Aorta (tissue), 5 donors: ENCODE measurements around the gene PNPLA3. TPM values are rescaled to one million over a fixed set of nuclear protein-coding genes. Genes with fewer than 3 reads are reported as not detected.
A peak's percentile ranks its signal among the peaks of the same experiment; 100 is the strongest.

ENCODE experiments used
- ATAC-seq: fragments of 200-7000 bp; cut with Tn5 transposase; one replicate; pipeline ENCODE4 v1.9.1; 2022; ENCODE audit warnings: moderate library complexity; ENCODE audit not compliant: low FRiP score
- DNase-seq, 2 donors: peaks; one replicate each; pipeline ENCODE4 v3.0.0-alpha.2; 2020
- H3K27ac ChIP-seq, 2 donors: one replicate each; pipeline ENCODE4 v1.5.1; 2013; ENCODE audit warnings: low read length in 2 of 2, mild to moderate bottlenecking in 2 of 2, moderate library complexity in 2 of 2, control low read depth in 1 of 2, inconsistent platforms in 1 of 2, low read depth in 1 of 2
- H3K27me3 ChIP-seq, 2 donors: one replicate each; pipeline ENCODE4 v1.6.1; 2013; ENCODE audit warnings: control low read depth in 1 of 2, low read length in 1 of 2, mild to moderate bottlenecking in 1 of 2, moderate library complexity in 1 of 2; ENCODE audit not compliant: insufficient read depth in 2 of 2, control insufficient read depth in 1 of 2
- H3K36me3 ChIP-seq, 2 donors: one replicate each; pipeline ENCODE4 v1.6.1; 2013; ENCODE audit warnings: control low read depth in 1 of 2, low read length in 1 of 2, mild to moderate bottlenecking in 1 of 2; ENCODE audit not compliant: insufficient read depth in 2 of 2, control insufficient read depth in 1 of 2
- H3K4me1 ChIP-seq, 2 donors: one replicate each; pipeline ENCODE4 v1.6.1; 2013; ENCODE audit warnings: low read length in 2 of 2, control low read depth in 1 of 2, mild to moderate bottlenecking in 1 of 2, moderate library complexity in 1 of 2; ENCODE audit not compliant: insufficient read depth in 2 of 2, control insufficient read depth in 1 of 2
- H3K4me3 ChIP-seq, 2 donors: one replicate each; pipeline ENCODE4 v1.5.1; 2013; ENCODE audit warnings: low read length in 2 of 2, control low read depth in 1 of 2, mild to moderate bottlenecking in 1 of 2
- H3K9me3 ChIP-seq: one replicate; pipeline ENCODE4 v1.6.1; 2013; ENCODE audit warnings: mild to moderate bottlenecking, low read length; ENCODE audit not compliant: control insufficient read depth
- WGBS, 2 donors: extraction: QIAGEN DNeasy Blood & Tissue Kit; methylation state at CpG; one replicate each; pipeline ENCODE4 v1.1.7; 2013; 5-methylcytosine and 5-hydroxymethylcytosine counted together
- intact Hi-C, 2 donors: fragments of 100-400 bp; cut with DNase I; formaldehyde crosslinking; loops; one replicate each; pipeline versions ENCODE4 v1.14.2 to v1.15.0; 2022
- polyA plus RNA-seq, 2 donors: library from polyadenylated mRNA; stranded (reverse); fragments of 200-250 nt; gene quantifications; one replicate each; pipeline ENCODE4 v1.2.3, GENCODE V29; 2013
- total RNA-seq, 2 donors: library from RNA; stranded (reverse); fragmentation: NEBNext Ultra II Directional; extraction: Animal tissue kit (Norgen Biotek cat#: 25700); gene quantifications; one replicate each; pipeline ENCODE4 v1.2.1, GENCODE V29; 2021
- donor health status: healthy with polysubstance abuse.
- donor health status: Bipolar disorder and iron deficiency.
- donor health status: DM: no; HTN: no; CAD: no.
- donor health status: DM: no; HTN: no; CAD: no.
- donor health status: DM: yes; HTN: yes; CAD: no.

Gene PNPLA3
- total and polyA plus RNA-seq, 4 donors, result 1.3 TPM; not detected in 3

DNA sequence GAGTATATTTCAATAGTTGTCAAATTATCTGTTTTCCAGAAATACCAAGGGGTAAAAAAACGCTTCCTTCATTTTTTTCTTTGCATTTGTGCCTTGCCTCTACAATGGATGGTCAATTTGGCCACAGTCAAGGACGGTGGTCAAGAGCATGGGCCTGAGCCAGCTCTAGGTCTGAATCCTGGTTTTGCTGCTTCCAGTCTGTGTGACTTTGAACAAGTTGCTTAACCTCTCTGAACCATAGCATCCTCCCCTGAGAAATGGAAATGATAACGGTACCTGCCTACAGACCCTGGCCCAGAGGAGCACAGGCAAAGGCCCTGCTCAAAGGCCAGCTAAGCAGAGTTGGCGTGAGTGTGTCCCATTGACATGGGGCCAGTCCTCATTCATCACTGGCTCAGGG lies 34.9 kb upstream of the PNPLA3 start:
- no peak overlapping the region for H3K4me3 ChIP-seq
- 73 to 76% methylated on average over 4 of the region's 4 CpGs for WGBS, 2 donors

DNA sequence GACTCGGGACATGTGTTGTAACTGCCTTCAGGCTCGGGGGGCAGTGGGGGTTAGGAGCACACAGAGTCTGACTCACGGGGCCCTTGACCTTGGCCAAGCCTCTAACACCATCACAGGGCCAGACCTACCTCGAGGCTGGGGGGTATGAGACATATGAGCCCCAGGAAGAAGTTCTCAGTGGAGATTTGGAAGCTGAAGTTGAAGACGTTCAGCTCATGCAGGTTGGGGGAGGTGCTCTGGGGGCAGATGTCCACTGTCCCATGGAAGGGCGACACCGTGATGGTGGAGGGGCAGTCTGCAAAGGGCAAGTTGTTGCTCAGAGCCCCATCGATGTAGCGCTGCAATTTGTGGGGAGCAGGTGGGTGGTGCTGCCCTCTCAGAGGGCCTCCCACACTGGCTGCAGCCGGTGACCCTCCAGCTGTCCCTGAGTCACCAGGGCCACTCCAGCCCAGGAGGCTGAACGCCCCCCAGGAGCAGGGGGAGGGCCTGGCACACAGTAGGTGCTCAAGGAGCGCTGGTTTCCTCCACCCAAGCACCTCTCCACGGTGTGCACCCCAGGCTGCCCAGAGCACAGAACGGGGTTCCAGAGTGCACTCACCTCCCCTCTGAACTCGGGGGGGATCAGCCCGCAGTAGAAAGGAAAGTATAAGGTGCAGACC lies 34.3 kb upstream of the PNPLA3 start:
- H3K9me3 ChIP-seq, result no peaks in the 10 kb centered on the region
- intact Hi-C loops, result no loop called here
- no peak for ATAC-seq
- 77% methylated on average over 16 of the region's 16 CpGs for WGBS, 2 donors
- H3K4me3 ChIP-seq, result no peak overlapping the region
- H3K27me3 ChIP-seq, result no peaks in the 10 kb centered on the region
- no peaks in the 10 kb centered on the region for H3K4me1 ChIP-seq
- DNase-seq, result peak; percentile 28 to 37
- no peaks in the 10 kb centered on the region for H3K36me3 ChIP-seq
- H3K27ac ChIP-seq, result no peak overlapping the region

More for the DNA sequence above, 34.9 kb upstream of the PNPLA3 start:
- H3K27me3 ChIP-seq, result no peaks in the 10 kb centered on the region
- ATAC-seq (no peak), DNase-seq (peak; percentile 11 to 25)
- H3K9me3 ChIP-seq, result no peaks in the 10 kb centered on the region
- intact Hi-C loops, result no loop called here
- H3K4me1 ChIP-seq, result no peaks in the 10 kb centered on the region
- no peak overlapping the region for H3K27ac ChIP-seq
- no peaks in the 10 kb centered on the region for H3K36me3 ChIP-seq

DNA sequence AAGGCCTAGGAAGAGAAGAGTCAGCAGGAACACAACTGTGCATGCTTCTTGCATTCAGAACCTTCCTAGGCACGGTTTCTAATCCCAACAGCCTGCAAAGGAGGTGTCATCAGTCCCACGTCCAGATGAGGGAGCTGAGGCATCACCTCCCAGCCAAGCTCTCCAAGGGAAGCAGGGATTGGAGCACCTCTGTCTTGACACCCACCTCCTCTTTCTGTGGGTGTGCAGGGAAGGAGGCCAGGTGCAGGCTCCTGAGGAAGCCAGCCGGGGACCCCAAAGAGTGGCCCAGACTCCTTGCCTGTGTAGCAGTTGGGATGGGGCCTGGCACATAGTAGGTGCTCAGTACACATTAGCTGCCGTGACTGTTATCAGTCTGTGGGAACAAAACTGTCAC lies 33.7 kb upstream of the PNPLA3 start:
- Histone ChIP-seq H3K27me3 (no peaks in the 10 kb centered on the region), H3K36me3 (no peaks in the 10 kb centered on the region), H3K4me3 (no peak overlapping the region), H3K4me1 (no peaks in the 10 kb centered on the region), H3K9me3 (no peaks in the 10 kb centered on the region), H3K27ac (no peak overlapping the region)
- intact Hi-C loops, result no loop called here
- no peak for ATAC-seq
- DNase-seq, result peak; percentile 5 to 17
- 46 to 49% methylated on average over 4 of the region's 4 CpGs for WGBS, 2 donors

DNA sequence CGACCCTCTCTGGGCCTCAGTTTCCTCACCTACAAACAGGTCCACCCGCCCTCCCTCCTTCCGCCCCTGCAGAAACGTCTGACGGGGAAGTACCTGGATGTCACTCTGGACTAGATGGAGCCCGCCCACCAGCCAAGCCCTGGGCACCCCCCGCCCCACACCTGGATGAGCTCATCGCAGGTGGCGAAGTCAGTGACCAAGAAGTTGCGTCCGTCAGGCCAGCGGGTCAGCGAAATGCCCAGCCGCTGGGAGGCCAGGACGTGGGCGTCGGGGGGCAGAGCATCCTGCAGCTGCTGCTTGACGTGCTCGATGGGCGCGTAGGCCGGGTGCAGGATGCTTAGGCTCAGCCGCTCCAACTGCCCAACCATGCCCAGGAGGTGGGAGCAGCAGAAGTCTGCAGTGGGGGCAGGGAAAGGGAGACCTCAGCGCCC lies 32.7 kb upstream of the PNPLA3 start:
- intact Hi-C loops, result no loop called here
- DNase-seq (peak; percentile 38 to 59), ATAC-seq (no peak)
- no peaks in the 10 kb centered on the region for H3K27me3 ChIP-seq
- no peak overlapping the region for H3K27ac ChIP-seq
- no peaks in the 10 kb centered on the region for H3K36me3 ChIP-seq
- 14 to 18% methylated on average over 24 of the region's 24 CpGs for WGBS, 2 donors
- H3K4me1 ChIP-seq, result no peaks in the 10 kb centered on the region
- H3K4me3 ChIP-seq, result no peak overlapping the region
- H3K9me3 ChIP-seq, result no peaks in the 10 kb centered on the region

DNA sequence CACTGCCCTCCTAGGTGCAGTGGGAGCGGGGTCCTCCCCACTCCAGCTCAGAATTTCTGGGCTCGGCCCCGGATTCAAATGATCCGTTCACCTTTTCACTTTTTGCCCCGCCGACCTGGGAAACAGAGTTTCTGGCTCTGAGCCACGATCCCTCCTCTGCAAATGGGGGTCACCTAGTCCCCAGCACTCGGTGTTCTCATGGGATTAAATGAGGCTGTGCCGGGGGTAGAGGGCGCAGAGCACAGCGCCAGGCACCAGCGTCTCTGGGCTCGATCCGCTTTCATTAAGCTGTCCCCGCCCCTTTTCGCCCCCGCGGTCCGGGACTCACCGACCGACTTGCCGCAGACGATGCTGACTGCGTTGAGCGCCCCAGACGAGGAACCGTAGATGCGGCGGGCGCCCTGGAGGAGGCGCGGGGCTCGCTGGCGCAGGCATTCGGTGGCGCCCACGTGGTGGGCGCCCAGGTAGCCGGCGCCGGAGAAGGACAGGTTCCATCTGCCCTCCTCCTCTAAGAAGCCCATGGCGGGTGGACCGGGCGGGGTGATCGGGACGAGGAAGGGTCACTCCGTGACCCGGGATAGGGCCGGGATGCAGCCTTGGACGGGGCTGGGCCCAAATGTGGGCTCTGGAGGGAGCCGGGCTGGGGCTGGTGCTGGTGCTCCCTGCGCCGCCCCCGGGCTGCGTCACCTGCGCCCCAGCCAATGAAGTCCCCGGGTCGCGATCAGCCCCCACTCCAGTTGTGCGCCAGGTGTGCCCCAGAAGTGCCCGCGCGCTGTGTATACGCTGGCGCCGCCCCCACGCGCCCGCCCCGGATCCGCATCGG lies 32.0 kb upstream of the PNPLA3 start, which contains the start of gene PNPLA5:
PNPLA5 (minus strand) TSS at position 654 of the 823 bp plus-strand sequence; CDS start at position 521, 133 bp downstream.
- Histone ChIP-seq H3K9me3 (no peaks in the 10 kb centered on the region), H3K27ac (no peak within 1 kb of the TSS), H3K4me1 (no peaks in the 10 kb centered on the region), H3K27me3 (no peaks in the 10 kb centered on the region), H3K36me3 (no peaks in the 10 kb centered on the region), H3K4me3 (no peak within 1 kb of the TSS)
- DNase-seq (peak; percentile 28 to 71), ATAC-seq (no peak)
- WGBS, 2 donors, result 1 to 2% methylated on average over 72 of the region's 72 CpGs
- intact Hi-C loops, result no loop called here

DNA sequence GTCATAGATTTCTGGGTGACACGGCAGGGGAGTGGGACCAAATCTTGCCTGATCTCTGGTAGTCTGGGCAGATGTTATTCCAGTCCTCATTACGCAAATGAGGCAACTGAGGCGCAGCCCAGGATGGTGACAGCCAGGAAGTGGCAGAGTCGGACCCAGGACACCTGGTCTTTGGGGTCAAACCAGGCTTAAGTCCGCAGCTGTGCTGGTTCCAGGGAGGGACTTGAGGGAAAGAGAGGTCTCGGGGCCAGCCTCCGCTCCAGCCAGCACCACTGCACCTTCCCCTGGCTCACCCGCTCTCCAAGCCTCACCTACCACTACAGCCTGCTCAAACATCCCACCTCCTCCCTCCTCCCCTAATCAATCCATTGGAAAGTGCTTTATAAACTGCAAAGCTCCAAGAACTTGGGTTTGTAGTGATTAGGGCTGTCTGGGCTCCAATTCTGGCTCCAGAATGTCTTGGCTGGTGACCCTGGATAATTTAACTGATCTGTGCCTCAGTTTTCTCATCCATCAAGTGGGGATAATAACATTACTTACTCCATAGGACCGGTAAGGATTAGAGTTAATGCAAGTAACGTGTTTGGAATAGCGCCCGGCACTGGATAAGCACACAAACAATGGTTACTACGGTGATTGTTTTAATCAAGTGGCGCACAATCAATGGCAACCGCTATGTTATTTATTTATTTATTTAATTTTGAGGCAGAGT lies 31.3 kb upstream of the PNPLA3 start:
- DNase-seq, result peak in 1 of 2 donors; percentile 3
- Histone ChIP-seq H3K9me3 (no peaks in the 10 kb centered on the region), H3K4me1 (no peaks in the 10 kb centered on the region), H3K27ac (no peak overlapping the region), H3K36me3 (no peaks in the 10 kb centered on the region), H3K4me3 (no peak overlapping the region), H3K27me3 (no peaks in the 10 kb centered on the region)
- 46 to 51% methylated on average over 15 of the region's 15 CpGs for WGBS, 2 donors
- intact Hi-C loops, result no loop called here
- no peak for ATAC-seq

DNA sequence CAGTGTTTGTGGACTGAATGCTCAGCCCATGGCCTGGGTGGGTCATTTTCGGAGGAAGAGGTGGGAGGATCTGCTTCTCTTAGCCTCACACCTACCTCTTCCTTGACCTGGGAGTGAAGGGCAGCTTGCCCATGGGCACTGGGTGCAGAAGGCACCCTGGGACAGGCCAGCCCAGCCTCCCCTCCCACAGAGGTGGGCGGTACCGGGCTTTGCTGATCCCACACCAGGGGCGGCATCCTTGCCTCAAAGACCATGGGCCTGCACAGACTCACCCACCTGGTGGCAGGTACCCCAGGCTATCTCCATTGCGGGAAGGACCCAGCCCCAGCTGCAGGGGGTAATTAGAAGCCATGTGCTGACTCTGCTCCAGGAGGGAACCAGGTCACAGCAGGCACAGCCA lies 30.3 kb upstream of the PNPLA3 start:
- intact Hi-C loops, result no loop called here
- DNase-seq (peak; percentile 16 to 60), ATAC-seq (no peak)
- Histone ChIP-seq H3K36me3 (no peaks in the 10 kb centered on the region), H3K27ac (no peak overlapping the region), H3K4me3 (no peak overlapping the region), H3K9me3 (no peaks in the 10 kb centered on the region), H3K27me3 (no peaks in the 10 kb centered on the region), H3K4me1 (no peaks in the 10 kb centered on the region)
- WGBS, 2 donors, result 59 to 66% methylated on average over 5 of the region's 5 CpGs

DNA sequence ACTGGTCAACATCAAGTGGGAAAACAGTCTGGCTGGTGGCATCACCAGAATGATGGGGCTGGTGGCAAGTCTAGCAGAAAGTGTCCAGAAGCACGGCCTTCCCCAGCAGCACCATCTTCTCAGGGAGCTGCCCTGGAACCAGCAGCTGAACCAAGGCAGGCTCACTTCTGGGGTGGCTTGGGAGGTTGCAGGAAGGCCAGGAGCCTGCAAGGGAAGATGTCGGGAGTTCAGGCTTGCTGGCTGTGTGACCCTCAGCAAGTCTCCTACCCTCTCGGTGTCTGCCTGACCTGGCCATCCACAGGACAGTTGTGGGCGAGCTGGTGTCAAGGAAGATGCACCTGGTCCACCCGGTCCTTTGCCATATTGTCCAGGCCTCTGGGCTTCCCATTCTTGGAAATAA lies 29.5 kb upstream of the PNPLA3 start:
- 83 to 87% methylated on average over 5 of the region's 5 CpGs for WGBS, 2 donors
- Histone ChIP-seq H3K9me3 (no peaks in the 10 kb centered on the region), H3K27me3 (no peaks in the 10 kb centered on the region), H3K27ac (no peak overlapping the region), H3K4me1 (no peaks in the 10 kb centered on the region), H3K4me3 (no peak overlapping the region), H3K36me3 (no peaks in the 10 kb centered on the region)
- ATAC-seq (no peak), DNase-seq (peak; percentile 38 to 44)
- intact Hi-C loops, result no loop called here
